WTC11 (cell line): ENCODE measurements around the gene EYS. TPM values are rescaled to one million over a fixed set of nuclear protein-coding genes. Genes with fewer than 3 reads are reported as not detected.

ENCODE experiments used
- ATAC-seq: fragments of 200-7000 bp; cut with Tn5 transposase; 2 replicates; pipeline ENCODE4 v1.10.0; 2021; ENCODE audit warnings: mild to moderate bottlenecking, moderate library complexity
- CTCF ChIA-PET: fragments of 300-600 bp; sonication (Branson Sonifier 250); formaldehyde crosslinking; loops from one replicate; lab custom pipeline; 2021; ENCODE audit warnings: antibody characterized with exemption; lab: Charles Lee
- POLR2A ChIA-PET: fragments of 350-600 bp; sonication (Branson Sonifier 250); formaldehyde crosslinking; loops from one replicate; lab custom pipeline; 2021; ENCODE audit warnings: antibody characterized with exemption; lab: Charles Lee
- DNase-seq: peaks from one replicate; pipeline ENCODE4 v3.0.0; 2021; ENCODE audit warnings: low spot score
- H3K27ac Mint-ChIP-seq: 2 replicates; pipeline ENCODE4 v1.8.0; 2021; ENCODE audit warnings: mixed read lengths
- H3K27me3 Mint-ChIP-seq: 2 replicates; pipeline ENCODE4 v1.8.0; 2021; ENCODE audit warnings: low read depth, mild to moderate bottlenecking, moderate library complexity, mixed read lengths
- H3K36me3 Mint-ChIP-seq: 2 replicates; pipeline ENCODE4 v1.8.0; 2021; ENCODE audit warnings: mixed read lengths
- H3K4me1 Mint-ChIP-seq: 2 replicates; pipeline ENCODE4 v1.8.0; 2022; ENCODE audit warnings: mixed read lengths
- H3K4me3 Mint-ChIP-seq: 2 replicates; pipeline ENCODE4 v1.8.0; 2021; ENCODE audit warnings: mild to moderate bottlenecking, moderate library complexity, mixed read lengths
- H3K9me3 Mint-ChIP-seq: 2 replicates; pipeline ENCODE4 v1.8.0; 2021; ENCODE audit warnings: mixed read lengths
- AFF4 ChIP-seq: sonication (generic); formaldehyde crosslinking; IDR thresholded peaks from 2 replicates; pipeline ENCODE4 v1.8.1; 2023; ENCODE audit warnings: mild to moderate bottlenecking, missing genetic modification reagents, borderline replicate concordance
- ATF3 ChIP-seq: sonication (generic); formaldehyde crosslinking; conservative IDR thresholded peaks from 2 replicates; pipeline ENCODE4 v1.8.1; 2022; ENCODE audit warnings: mild to moderate bottlenecking, missing genetic modification reagents
- E2F4 ChIP-seq: sonication (generic); formaldehyde crosslinking; IDR thresholded peaks from 2 replicates; pipeline ENCODE4 v1.8.1; 2022; ENCODE audit warnings: low read depth, mild to moderate bottlenecking, moderate library complexity, missing genetic modification reagents, borderline replicate concordance
- GTF2I ChIP-seq: fragments of 250-450 bp; sonication (Bioruptor Pico); conservative IDR thresholded peaks from 2 replicates; pipeline ENCODE4 v1.4.0; 2021; ENCODE audit warnings: mild to moderate bottlenecking
- HMGXB4 ChIP-seq: sonication (generic); formaldehyde crosslinking; IDR thresholded peaks from 2 replicates; pipeline ENCODE4 v1.8.1; 2023; ENCODE audit warnings: mild to moderate bottlenecking, moderate library complexity, missing genetic modification reagents
- KAT7 ChIP-seq: sonication (generic); formaldehyde crosslinking; IDR thresholded peaks from 2 replicates; pipeline ENCODE4 v1.8.1; 2023; ENCODE audit warnings: missing genetic modification reagents, mild to moderate bottlenecking, borderline replicate concordance
- MXD4 ChIP-seq: fragments of 250-450 bp; sonication (Bioruptor Pico); IDR thresholded peaks from 2 replicates; pipeline ENCODE4 v1.8.0; 2021; ENCODE audit warnings: mild to moderate bottlenecking, moderate library complexity, borderline replicate concordance
- PREB ChIP-seq: sonication (generic); formaldehyde crosslinking; IDR thresholded peaks from 2 replicates; pipeline ENCODE4 v1.8.1; 2022; ENCODE audit warnings: mild to moderate bottlenecking, missing genetic modification reagents, moderate library complexity, borderline replicate concordance
- SOX15 ChIP-seq: fragments of 250-450 bp; sonication (Bioruptor Pico); IDR thresholded peaks from 2 replicates; pipeline ENCODE4 v1.9.0; 2021; ENCODE audit warnings: mild to moderate bottlenecking
- TEAD4 ChIP-seq: sonication (generic); formaldehyde crosslinking; IDR thresholded peaks from 2 replicates; pipeline ENCODE4 v1.8.0; 2022; ENCODE audit warnings: mild to moderate bottlenecking, missing genetic modification reagents
- USF1 ChIP-seq: sonication (generic); formaldehyde crosslinking; IDR thresholded peaks from 2 replicates; pipeline ENCODE4 v1.8.0; 2022; ENCODE audit warnings: mild to moderate bottlenecking, missing genetic modification reagents
- USF2 ChIP-seq: sonication (generic); formaldehyde crosslinking; IDR thresholded peaks from 2 replicates; pipeline ENCODE4 v1.8.1; 2023; ENCODE audit warnings: mild to moderate bottlenecking, missing genetic modification reagents, moderate library complexity
- ZNF121 ChIP-seq: sonication (generic); formaldehyde crosslinking; IDR thresholded peaks from 2 replicates; pipeline ENCODE4 v1.8.0; 2023; ENCODE audit warnings: missing genetic modification reagents
- ZNF512 ChIP-seq: sonication (generic); formaldehyde crosslinking; IDR thresholded peaks from 2 replicates; pipeline ENCODE4 v1.8.1; 2022; ENCODE audit warnings: missing genetic modification reagents, borderline replicate concordance
- ZNF532 ChIP-seq: fragments of 250-450 bp; sonication (Bioruptor Pico); IDR thresholded peaks from 2 replicates; pipeline ENCODE4 v1.9.0; 2021; ENCODE audit warnings: mild to moderate bottlenecking, borderline replicate concordance
- ZNF671 ChIP-seq: fragments of 250-450 bp; sonication (Bioruptor Pico); IDR thresholded peaks from 2 replicates; pipeline ENCODE4 v1.8.0; 2021; ENCODE audit warnings: mild to moderate bottlenecking
- total RNA-seq: library from RNA; stranded (reverse); gene quantifications from 3 replicates; pipeline ENCODE4 v1.2.3, GENCODE V29; 2021

The EYS gene
- total RNA-seq, 1 experiment from 2014 or later, result not detected

GRCh38 chr6:64696053-64696452, 1011.0 kb downstream of the EYS start (continued):
- TF ChIP-seq ZNF512 (CRISPR knock-in tag) (no peak), USF1 (CRISPR knock-in tag) (no peak), SOX15 (no peak), KAT7 (CRISPR knock-in tag) (no peak), MXD4 (CRISPR knock-in tag) (no peak), GTF2I (CRISPR knock-in tag) (no peak), ATF3 (CRISPR knock-in tag) (no peak), HMGXB4 (no peak), ZNF671 (CRISPR knock-in tag) (no peak), E2F4 (CRISPR knock-in tag) (no peak)

- no peak for DNase-seq
- ChIA-PET POLR2A (no interaction called here), CTCF (no interaction called here)
- Mint-ChIP-seq H3K9me3 (peaks cover 69% of the 10 kb centered on the region), H3K4me3 (no peak overlapping the region), H3K27ac (no peak overlapping the region), H3K4me1 (no peaks in the 10 kb centered on the region), H3K36me3 (peaks cover 27% of the 10 kb centered on the region), H3K27me3 (peaks cover 3% of the 10 kb centered on the region; the same call in 1 of the 2 replicates)
- no peak for ATAC-seq
- no peak for TF ChIP-seq PREB
- TF ChIP-seq ZNF121, result no peak
- TF ChIP-seq AFF4, result no peak
- no peak for TF ChIP-seq USF1 (CRISPR knock-in tag)
- no peak for TF ChIP-seq USF2 (CRISPR knock-in tag)
- no peak for TF ChIP-seq TEAD4 (CRISPR knock-in tag)
- TF ChIP-seq HMGXB4, result no peak
- TF ChIP-seq SOX15, result no peak
- no peak for TF ChIP-seq ZNF532 (CRISPR knock-in tag)
These were observed 1012.7 kb downstream of the EYS start for GRCh38 chr6:64694356-64694755.
